ENCODE measurements around the gene CRISPLD2.

The CRISPLD2 gene, protein sequence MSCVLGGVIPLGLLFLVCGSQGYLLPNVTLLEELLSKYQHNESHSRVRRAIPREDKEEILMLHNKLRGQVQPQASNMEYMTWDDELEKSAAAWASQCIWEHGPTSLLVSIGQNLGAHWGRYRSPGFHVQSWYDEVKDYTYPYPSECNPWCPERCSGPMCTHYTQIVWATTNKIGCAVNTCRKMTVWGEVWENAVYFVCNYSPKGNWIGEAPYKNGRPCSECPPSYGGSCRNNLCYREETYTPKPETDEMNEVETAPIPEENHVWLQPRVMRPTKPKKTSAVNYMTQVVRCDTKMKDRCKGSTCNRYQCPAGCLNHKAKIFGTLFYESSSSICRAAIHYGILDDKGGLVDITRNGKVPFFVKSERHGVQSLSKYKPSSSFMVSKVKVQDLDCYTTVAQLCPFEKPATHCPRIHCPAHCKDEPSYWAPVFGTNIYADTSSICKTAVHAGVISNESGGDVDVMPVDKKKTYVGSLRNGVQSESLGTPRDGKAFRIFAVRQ

DNA sequence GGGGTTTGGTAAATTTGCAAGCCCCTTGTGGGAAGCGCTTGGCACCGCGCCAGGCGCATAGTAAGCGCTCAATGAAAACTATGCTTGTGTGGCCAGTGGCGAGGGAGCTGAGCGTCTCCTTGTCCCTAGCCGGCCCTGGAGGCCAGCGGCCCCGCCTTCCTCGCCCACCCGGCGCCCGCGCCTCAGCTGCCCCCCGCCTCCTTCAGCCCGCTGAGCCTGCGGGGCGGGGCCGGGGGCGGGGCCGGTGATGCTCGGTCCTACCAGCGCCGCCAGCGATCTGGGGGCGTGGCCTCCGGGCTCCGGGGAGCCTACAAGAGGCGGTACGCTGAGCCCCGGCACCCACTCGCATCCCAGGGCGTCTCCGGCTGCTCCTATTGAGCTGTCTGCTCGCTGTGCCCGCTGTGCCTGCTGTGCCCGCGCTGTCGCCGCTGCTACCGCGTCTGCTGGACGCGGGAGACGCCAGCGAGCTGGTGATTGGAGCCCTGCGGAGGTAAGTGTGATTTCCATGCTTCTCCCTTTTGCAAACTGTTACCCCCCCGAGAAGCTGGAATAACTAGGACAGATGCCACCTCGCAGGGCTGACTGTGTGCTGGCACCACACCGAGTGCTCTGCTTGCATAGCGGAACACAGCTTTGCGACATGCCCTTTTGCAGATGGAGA is at the start of gene CRISPLD2:
Gene CRISPLD2 (plus strand): TSS at position 342 of the 661 bp plus-strand sequence. CDS start 18,511 bp downstream, outside the sequence.
- peak; percentile 75 to 87 for DNase-seq (ENCODE audit: low read depth in 2 of 2)

DNA sequence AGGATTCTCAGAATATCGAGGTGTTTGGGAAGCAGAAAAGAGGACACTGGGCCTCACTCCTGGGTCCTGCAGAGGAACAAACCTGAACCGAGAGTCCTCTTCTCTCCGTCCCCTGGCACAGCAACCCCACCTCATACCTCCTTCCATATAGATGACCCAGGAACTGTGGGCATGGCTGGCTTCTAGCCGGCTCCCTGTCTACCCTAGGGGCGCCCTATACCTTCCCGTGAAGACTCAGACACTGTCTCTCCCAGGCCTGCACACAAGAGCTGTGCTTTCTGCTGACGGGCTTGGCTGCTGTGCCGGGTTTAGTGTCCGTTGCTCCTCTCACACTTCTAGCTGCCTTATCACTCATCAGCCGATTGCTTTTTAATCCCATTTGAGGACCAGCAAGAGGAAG is 46.5 kb upstream of the CRISPLD2 start:
- no peak for DNase-seq (ENCODE audit: low read depth in 2 of 2)

DNA sequence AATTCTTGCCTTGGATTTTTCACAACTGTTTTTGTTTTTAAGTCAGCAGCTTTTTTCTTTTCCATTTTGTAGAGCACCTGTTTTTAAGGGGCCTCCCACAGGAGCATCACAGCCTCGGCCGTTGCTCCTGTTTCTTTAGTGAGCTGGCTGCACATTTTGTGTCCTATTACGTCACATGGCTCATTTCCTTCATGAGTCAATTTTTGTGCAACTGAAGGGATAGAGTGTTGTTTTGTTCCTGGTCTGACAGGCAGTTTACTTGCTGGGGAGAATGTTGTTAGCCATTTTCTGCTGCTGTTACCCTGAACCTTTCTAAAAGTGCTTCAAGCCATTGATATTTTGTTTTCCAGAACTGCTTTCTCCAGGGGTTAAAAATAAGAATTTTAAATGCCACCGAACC is 45.0 kb upstream of the CRISPLD2 start:
- DNase-seq (ENCODE audit: low read depth in 2 of 2): no peak

DNA sequence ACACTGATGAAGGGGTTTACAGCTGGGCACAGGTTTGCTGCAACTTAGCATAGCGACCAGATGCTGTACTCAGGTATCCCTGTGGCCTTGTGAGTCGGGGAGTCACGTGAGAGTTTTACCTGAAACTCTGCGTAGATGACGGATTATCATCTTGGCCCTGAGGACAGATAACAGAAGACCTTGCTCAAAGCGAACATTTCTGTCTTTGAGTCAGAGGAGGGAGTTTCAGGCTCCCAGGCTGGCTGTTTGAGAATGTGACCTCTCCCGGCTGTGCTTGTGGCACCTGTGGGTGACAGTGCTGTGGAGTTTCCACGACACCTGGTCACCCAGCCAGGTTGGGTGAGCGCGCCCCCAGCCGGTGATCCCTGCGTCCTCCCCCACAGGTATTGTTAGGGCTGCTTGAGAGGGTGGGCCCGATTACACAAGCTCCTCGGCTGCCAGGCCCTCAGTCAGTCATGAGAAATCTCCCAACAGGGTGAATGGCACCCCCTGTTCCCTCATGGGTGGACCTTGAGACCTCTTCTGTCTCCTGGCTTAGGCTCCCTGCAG is 44.4 kb upstream of the CRISPLD2 start:
- no peak for DNase-seq (ENCODE audit: low read depth in 2 of 2)

DNA sequence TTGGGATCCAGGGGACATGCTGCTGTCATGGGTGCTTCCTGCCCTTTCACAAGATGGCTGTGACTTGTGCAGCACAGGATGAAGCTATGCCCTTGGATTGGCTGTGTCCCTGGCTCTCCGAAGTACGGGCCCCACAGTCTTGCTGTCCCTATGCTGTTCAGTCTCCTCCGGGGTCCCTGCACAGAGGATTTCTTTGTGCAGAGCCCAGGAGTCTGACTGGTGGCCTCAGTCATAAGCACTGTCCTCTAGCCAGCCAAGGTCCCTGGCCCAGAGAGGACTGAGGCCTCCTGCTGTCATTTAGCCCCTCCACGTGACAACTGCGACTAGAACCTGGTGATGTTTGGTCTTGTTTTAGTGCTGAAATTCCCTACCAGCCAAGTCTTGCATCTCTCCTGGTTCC is 42.4 kb upstream of the CRISPLD2 start:
- DNase-seq (ENCODE audit: low read depth in 2 of 2): no peak

DNA sequence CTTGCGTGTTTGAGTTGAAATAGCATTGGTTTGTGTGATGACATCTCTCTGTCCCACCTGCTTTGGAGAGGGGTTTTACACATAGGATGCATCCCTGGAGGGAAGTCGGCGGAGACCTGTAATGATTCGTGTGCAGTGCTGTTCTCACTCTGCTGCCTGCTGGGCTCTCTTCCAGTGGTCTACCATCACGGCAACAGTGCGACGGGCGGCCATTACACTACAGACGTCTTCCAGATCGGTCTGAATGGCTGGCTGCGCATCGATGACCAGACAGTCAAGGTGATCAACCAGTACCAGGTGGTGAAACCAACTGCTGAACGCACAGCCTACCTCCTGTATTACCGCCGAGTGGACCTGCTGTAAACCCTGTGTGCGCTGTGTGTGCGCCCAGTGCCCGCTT is 41.1 kb upstream of the CRISPLD2 start:
- DNase-seq (ENCODE audit: low read depth in 2 of 2): no peak

DNA sequence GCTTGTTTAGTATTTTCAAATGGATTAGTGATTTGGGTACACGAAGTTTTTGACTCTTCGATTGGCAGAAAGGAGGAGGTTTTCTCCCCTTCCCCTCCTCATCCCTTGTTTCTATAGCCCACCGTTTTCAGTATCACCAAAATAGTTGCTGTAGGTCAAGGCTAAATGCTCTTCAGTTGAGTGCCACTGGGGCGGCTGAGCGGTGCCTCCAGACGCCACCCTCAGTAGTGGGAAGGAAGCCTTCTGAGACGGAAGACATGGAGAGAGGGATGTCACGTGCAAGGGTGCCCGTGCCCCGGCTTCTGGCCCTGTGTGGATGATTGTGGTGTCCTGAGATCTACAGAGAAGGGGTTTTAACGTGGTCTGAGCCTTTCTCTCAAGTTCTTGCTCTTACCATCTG is 39.7 kb upstream of the CRISPLD2 start:
- no peak for DNase-seq (ENCODE audit: low read depth in 2 of 2)

DNA sequence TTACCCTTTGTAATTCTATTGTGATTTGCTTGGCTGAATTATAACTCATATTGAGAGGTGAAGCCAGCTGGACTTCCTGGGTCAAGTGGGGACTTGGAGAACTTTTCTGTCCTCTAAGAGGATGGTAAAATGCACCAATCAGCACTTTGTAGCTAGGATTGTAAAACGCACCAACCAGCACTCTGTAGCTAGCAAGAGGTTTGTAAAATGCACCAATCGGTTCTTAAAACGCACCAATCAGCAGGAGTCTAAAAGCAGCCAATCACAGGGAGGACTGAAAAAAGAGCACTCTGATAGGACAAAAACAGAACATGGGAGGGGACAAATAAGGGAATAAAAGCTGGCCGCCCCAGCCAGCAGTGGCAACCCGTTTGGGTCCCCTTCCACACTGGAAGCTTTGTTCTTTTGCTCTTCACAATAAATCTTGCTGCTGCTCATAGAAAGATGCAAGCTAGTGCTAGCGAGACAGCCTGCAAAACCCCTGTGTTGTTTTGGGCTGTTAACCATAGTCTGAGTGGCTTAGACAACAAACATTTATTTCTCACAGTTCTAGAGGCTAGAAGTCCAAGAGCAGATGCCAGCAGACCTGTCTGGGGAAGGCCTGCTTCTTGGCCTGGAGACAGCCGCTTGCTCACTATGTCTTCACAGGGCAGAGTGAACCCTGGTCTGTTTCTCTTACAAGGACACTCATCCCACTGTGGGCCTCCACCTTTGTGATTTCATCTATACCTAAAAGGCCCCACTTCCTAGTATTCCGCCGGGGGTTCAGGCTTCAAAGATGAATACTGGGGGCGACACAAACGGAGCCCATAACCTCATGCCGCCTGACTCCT is 39.0 kb upstream of the CRISPLD2 start:
- no peak for DNase-seq (ENCODE audit: low read depth in 2 of 2)

DNA sequence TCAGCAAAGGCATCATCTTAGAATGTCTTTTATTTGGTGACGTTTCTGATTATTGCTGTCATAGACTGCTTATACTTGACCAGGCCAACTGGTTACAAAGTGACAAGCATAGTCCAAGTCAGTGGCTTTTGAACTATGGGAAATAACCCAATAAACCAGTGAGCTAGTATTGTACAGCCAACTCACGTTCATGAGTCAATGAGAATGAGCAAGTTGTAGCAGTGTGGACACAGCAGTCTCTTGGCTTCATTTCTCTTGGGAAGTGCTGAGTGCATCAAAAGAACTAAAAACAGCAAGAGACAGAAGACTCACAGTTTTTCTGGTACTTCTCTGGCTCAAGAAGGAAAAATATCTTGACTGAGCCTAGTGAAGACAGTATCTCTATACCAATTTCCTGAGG is 36.9 kb upstream of the CRISPLD2 start:
- DNase-seq (ENCODE audit: low read depth in 2 of 2): no peak

DNA sequence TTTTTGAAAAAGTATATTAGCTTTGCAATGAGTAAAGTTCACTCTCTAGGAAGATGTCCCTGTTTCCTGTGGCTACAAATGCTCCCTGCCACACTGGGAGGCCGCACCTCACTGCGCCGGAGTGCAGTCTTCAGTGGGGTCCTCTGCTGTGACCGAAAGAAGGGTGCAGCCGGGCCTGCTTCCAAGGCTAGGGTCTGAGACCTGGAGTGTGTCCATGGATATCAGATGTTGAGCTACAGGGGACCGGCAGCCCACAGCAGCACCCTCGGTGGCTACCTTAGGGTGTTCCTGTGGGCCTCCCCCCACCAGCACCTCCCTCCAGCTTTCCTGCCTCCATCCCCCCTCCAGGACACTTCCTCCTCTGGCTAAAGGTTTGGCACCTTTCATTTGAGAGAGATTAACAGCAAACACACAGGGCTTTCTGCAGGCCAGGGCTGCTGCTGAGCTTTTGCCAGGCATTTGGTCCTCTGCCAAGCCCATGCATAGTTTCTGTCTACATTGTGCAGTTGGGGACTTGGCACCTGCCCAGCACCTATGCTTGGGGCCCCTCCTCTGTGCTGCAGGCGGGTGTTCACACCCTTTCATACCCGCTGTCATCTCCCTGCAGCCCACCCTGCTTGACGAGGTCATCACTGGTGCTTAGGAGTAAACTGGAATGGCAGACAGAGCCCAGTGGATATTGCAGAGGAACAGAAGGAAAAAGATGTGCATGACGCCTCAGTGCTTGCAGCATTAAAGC is 33.8 kb upstream of the CRISPLD2 start:
- DNase-seq (ENCODE audit: low read depth in 2 of 2): no peak

DNA sequence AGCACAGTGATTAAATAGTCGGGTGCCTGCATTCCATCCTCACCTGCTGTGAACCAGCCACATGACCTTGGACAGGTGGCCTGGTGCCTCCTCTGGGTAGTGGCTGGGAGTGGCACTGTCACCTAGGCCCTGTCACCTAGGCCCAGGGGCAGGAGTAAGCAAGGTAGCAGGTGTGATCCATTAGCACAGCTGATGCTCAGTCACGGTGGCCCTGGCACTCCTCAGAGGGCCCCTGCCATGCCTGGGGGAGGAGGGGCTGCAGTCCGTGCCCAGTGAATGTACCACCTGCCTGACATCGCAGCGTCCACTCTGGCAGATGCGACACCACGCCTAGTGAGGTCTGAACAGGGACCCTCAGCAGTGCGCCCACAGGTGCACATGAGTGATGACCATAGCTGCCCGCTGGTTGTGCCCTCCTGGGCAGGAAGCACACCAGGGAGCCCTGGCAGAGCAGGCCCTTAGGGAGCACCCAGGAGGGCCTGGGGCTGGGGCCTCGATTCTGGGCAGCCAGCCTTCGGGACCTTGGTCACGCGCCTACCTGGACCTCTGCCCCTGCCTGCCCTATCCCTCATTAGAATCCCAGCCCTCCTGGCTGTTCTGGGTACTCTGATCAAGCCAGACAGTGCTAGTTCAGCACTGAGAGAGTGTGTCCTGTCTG is 33.1 kb upstream of the CRISPLD2 start:
- no peak for DNase-seq (ENCODE audit: low read depth in 2 of 2)

DNA sequence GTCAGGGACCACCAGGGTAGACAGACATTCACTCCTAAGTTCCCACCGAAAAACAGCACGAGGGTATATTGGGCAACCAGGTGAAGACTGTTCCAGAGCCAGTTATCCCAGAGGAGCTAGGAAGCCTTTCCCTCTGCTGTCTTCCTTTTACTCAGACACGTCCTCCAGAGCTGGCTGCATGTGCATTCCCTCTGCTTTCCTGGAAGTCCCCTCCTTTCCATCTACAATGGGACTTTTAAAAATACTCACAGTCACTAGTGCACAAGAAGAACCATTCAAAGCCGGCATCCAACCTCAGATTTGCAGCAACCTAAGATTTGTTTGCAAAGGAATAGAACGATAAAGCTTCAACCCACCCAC is 32.5 kb upstream of the CRISPLD2 start:
- DNase-seq (ENCODE audit: low read depth in 2 of 2): no peak

DNA sequence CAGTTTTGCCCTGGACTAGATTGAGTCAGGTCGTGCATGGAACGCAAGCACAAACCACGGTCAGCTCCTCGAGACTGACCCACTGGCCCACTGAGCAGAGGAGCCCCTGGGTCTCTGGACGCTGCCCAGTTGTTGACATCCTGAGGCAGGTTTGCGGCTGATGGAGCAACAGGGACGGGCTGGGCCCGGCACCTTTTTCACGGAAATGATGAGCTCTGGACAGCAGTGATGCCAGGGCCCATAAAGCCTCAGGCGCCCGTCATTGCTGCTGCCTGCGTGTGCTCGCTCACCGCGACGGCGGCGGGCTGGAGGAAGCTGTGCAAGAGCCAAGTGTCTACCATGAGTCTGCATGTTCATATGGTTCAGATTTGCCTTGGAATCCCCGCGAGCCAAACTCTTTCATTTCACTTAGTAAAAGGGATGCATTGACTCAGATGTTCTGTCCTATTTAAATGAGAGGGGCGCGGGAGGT is 30.8 kb upstream of the CRISPLD2 start:
- no peak for DNase-seq (ENCODE audit: low read depth in 2 of 2)

DNA sequence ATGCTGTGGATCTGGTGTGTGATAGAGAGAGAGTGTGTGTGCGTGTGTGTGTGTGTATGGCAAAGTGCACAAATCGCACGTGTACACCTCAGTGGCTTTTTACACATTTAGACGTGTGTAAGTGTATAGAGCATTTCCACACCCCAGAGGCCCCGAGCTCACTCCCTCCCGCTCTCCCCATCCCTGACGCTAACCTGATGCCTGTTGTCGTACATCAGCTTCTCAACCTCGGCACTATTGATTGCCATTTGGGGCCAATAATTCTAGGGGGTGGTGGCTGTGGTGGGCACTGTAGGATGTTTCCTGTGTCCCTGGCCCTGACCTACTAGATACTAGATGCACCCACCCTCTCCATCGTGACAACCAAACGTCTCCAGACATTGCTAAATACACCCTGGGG is 30.4 kb upstream of the CRISPLD2 start:
- no peak for DNase-seq (ENCODE audit: low read depth in 2 of 2)

DNA sequence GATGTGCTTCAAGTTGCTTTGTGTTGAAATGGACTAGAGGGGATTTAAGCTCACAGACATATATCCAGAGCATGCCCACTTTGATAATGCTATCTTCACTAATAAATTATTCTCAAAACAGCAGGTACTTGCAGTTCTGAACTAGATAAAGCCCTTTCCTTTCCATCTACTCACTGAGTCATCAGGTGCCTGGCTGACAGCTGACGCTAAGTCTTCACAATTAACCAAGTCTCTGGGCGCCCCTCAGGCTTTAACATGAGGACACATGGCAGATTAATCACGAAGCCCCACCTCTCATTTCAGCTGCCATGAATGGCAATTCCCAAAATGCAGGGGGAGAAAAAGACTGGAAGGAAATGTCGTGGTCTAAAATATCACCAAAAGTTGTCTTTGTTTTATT is 29.5 kb upstream of the CRISPLD2 start:
- DNase-seq (ENCODE audit: low read depth in 2 of 2): no peak

DNA sequence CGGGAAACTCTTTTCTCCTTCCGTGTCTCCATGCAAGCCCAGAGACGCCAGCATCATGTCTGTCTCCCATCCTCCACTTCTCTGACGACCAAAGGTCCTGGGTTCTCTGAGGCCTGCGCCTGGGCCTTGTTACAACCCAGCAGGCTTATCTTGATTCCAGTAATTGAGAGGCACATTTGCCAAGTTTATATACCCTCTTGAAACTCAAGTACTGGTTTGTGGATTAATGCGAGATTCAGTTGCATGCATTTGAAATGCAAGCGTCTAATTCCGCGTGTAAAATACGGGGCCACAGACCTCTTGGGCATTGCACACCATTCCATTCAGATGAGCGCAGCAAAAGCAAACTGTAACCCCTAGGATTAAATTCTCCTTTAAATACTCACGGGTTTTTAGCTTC is 28.7 kb upstream of the CRISPLD2 start:
- DNase-seq (ENCODE audit: low read depth in 2 of 2): no peak

DNA sequence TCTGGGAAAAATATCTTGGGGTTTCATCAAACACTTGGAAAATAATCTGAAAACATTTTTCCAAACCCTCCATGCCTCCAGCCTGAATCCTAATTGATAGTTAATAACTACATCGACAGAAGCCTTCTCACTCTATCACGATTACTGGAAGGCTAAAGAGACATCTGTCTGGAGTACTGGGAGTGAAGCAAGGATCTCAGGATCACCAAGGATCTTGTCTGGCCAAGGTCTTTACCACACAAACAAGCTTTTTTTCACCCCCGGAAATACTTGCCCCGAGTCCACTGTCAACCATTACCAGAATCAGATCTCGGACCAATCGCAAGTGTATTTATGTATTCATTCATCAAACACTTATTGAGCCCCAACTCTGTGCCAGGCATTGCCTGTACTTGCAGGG is 28.3 kb upstream of the CRISPLD2 start:
- no peak for DNase-seq (ENCODE audit: low read depth in 2 of 2)

DNA sequence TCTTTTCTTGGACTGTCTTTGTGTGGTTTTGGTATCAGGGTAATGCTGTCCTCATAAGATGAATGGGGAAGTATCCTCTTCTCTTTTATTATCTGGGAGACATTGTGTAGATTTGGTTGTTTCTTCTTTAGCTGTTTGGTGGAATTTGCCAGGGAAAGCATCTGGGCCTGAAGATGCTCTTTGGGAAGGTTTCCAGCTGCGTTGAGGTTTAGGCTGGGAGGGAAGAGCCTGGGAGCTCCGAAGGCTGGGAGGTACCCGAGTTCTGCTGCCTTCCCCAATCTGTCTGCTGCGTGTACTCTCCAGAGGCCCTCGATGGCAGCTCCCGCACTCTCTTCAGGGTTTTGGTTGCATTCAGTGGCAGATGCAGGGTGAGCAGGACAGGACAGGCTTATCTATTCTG is 25.6 kb upstream of the CRISPLD2 start:
- no peak for DNase-seq (ENCODE audit: low read depth in 2 of 2)

DNA sequence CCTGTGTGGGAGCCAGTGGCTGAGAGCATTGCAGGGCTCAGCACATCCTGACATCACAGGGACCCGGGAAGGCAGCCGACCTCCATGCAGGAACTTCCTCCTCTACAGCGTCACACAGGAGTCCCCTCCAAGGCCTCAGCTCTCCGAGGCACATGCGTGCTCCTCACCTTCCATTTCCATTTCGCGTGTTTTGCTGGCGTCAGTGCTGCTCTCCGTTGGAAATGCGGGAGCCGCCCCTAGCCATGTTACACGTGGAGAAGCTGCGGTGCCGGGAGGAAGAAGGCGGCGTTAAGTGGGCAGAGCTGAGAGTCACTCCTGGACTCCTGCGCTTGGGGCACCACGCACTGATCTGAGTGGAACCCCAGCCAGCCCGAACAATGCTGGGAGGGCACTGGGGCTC is 25.2 kb upstream of the CRISPLD2 start:
- no peak for DNase-seq (ENCODE audit: low read depth in 2 of 2)

DNA sequence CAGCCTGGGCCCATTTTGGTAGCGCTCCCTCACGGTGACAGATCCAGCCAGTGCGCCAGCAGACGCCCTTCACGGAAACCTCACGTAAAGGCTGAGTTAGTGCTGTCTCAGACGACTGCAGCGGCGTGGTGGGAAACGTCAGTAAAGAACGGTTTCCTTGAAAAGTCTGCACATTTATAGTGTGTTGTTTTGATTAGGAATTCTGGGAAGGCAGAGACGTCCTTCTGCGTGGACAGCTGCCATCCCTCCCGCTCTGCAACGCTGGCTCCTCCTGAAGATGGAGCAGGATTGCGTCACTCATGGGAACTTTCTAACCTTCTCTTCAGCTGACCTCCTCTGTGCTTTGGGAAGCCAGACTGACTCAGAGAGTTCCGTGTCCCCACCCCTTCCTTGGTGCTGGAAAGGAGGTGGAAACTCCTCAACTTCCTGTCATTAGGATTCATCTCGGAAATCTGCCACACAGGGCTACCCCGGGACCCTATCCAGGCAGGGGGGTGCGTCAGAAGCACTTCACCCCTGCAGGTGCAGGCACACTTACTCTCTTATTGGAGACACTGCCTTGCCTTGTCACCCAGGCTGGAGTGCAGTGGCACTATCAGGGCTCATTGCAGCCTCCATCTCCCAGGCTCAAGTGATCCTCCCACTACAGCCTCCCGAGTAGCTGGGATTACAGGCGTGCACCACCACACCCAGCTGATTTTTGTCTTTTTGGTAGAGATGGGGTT is 24.3 kb upstream of the CRISPLD2 start:
- no peak for DNase-seq (ENCODE audit: low read depth in 2 of 2)
